Measurements from ENCODE around the gene GSTA5.

DNA sequence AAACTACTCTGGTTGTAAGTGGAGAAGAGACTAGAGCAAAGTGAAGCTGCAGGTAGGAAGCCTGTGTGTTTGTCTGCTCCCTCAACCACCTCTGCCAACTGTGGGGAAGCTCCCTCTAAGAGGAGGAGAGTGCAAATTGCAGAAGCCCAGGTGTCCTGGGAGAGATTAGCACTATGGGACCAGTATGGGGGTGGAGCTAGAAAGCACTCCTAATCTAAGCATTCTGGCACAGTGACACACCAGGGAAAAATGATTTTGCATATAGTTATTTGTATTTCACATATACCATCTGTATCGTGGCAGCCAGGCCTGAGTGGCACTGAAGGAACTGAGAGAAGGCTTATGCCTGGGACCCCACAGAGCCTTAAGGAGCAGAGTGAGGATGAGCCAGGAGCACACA lies 49.8 kb downstream of the GSTA5 start:
- no peak for TF ChIP-seq POLR2A (IDR thresholded peaks at IDR 0.05)
- TF ChIP-seq, protein P1, sequence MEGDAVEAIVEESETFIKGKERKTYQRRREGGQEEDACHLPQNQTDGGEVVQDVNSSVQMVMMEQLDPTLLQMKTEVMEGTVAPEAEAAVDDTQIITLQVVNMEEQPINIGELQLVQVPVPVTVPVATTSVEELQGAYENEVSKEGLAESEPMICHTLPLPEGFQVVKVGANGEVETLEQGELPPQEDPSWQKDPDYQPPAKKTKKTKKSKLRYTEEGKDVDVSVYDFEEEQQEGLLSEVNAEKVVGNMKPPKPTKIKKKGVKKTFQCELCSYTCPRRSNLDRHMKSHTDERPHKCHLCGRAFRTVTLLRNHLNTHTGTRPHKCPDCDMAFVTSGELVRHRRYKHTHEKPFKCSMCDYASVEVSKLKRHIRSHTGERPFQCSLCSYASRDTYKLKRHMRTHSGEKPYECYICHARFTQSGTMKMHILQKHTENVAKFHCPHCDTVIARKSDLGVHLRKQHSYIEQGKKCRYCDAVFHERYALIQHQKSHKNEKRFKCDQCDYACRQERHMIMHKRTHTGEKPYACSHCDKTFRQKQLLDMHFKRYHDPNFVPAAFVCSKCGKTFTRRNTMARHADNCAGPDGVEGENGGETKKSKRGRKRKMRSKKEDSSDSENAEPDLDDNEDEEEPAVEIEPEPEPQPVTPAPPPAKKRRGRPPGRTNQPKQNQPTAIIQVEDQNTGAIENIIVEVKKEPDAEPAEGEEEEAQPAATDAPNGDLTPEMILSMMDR (IDR thresholded peaks at IDR 0.05): no peak
- TF ChIP-seq POLR2AphosphoS5 (IDR thresholded peaks at IDR 0.05): no peak
